GM19397 (cell line): ENCODE measurements around the gene GLB1L.

Experiments used
- ATAC-seq: cut with Tn5 transposase; IDR thresholded peaks from one replicate; pipeline ENCODE4 v1.9.1; 2021; ENCODE audit warnings: mild to moderate bottlenecking, moderate library complexity; ENCODE audit not compliant: unreplicated experiment

The GLB1L gene

GRCh38 chr2:219228041-219228910 lies 17.0 kb downstream of the GLB1L start:
- no peak for ATAC-seq

- no peak for ATAC-seq
Observed at GRCh38 chr2:219225350-219225749, 19.9 kb downstream of the GLB1L start.

GRCh38 chr2:219223831-219224610 lies 21.2 kb downstream of the GLB1L start:
- ATAC-seq = no peak

GRCh38 chr2:219221957-219222518 lies 23.2 kb downstream of the GLB1L start:
- ATAC-seq = no peak

GRCh38 chr2:219220652-219221402 lies 24.4 kb downstream of the GLB1L start:
- ATAC-seq = no peak

GRCh38 chr2:219219784-219220532 lies 25.3 kb downstream of the GLB1L start:
- ATAC-seq = no peak

- peak; percentile 77 for ATAC-seq
Observed at GRCh38 chr2:219218732-219219701, 26.2 kb downstream of the GLB1L start, which contains the start of gene ABCB6. Gene ABCB6, minus strand, starts transcription at chr2:219218958. Its CDS starts 285 bp downstream, at chr2:219218673.

GRCh38 chr2:219218217-219218731 lies 27.0 kb downstream of the GLB1L start:
- ATAC-seq = peak; percentile 24

GRCh38 chr2:219216535-219216915 lies 28.7 kb downstream of the GLB1L start:
- ATAC-seq = no peak

GRCh38 chr2:219215871-219216534 lies 29.2 kb downstream of the GLB1L start:
- no peak for ATAC-seq

GRCh38 chr2:219214786-219215185 lies 30.5 kb downstream of the GLB1L start:
- ATAC-seq = no peak

- ATAC-seq = no peak
Observed at GRCh38 chr2:219214141-219214540, 31.1 kb downstream of the GLB1L start.

GRCh38 chr2:219213486-219214071 lies 31.7 kb downstream of the GLB1L start:
- ATAC-seq = no peak

GRCh38 chr2:219213026-219213415 lies 32.2 kb downstream of the GLB1L start:
- no peak for ATAC-seq

- no peak for ATAC-seq
Observed at GRCh38 chr2:219210886-219211362, 34.3 kb downstream of the GLB1L start.

GRCh38 chr2:219210196-219210885 lies 34.9 kb downstream of the GLB1L start:
- no peak for ATAC-seq
